GM19351 (cell line): ENCODE measurements around the gene CHRD.

Experiments
- ATAC-seq: cut with Tn5 transposase; IDR thresholded peaks from one replicate; pipeline ENCODE4 v1.9.1; 2021; ENCODE audit warnings: mild to moderate bottlenecking, moderate library complexity; ENCODE audit not compliant: unreplicated experiment

The CHRD gene

GRCh38 chr3:184346480-184347190, 33.2 kb upstream of the CHRD start:
- ATAC-seq = no peak

- ATAC-seq = no peak
These were observed 32.4 kb upstream of the CHRD start for GRCh38 chr3:184347321-184348056.

GRCh38 chr3:184348057-184348382, 31.8 kb upstream of the CHRD start:
- no peak for ATAC-seq

GRCh38 chr3:184349563-184350470, 30.0 kb upstream of the CHRD start:
- ATAC-seq = no peak

GRCh38 chr3:184350618-184351017, 29.2 kb upstream of the CHRD start:
- no peak for ATAC-seq

GRCh38 chr3:184351511-184352148, 28.2 kb upstream of the CHRD start:
- ATAC-seq = no peak

- ATAC-seq = no peak
These were observed 27.6 kb upstream of the CHRD start for GRCh38 chr3:184352149-184352785.

- ATAC-seq = no peak
These were observed 26.8 kb upstream of the CHRD start for GRCh38 chr3:184352897-184353545.

GRCh38 chr3:184353546-184353941, 26.3 kb upstream of the CHRD start:
- no peak for ATAC-seq

- ATAC-seq = no peak
These were observed 25.6 kb upstream of the CHRD start for GRCh38 chr3:184354121-184354728.

- ATAC-seq = no peak
These were observed 25.1 kb upstream of the CHRD start for GRCh38 chr3:184354754-184355153.

- no peak for ATAC-seq
These were observed 24.4 kb upstream of the CHRD start for GRCh38 chr3:184355261-184356040.

GRCh38 chr3:184357248-184358123, 22.4 kb upstream of the CHRD start:
- no peak for ATAC-seq

- ATAC-seq = no peak
These were observed 21.6 kb upstream of the CHRD start for GRCh38 chr3:184358124-184358767.

- ATAC-seq = no peak
These were observed 20.9 kb upstream of the CHRD start for GRCh38 chr3:184358921-184359350.

GRCh38 chr3:184359610-184360009, 20.2 kb upstream of the CHRD start:
- no peak for ATAC-seq
